Right forelimb (tissue), 1 donor: ENCODE results near the gene LUZP1.

Experiments used
- DNase-seq: peaks from one replicate; pipeline ENCODE4 v3.0.0-alpha.2; 2018

The LUZP1 gene

GRCh38 chr1:23150742-23151141 lies 17.9 kb downstream of the LUZP1 start:
- DNase-seq: no peak

GRCh38 chr1:23150125-23150524 lies 18.5 kb downstream of the LUZP1 start:
- no peak for DNase-seq

DNA sequence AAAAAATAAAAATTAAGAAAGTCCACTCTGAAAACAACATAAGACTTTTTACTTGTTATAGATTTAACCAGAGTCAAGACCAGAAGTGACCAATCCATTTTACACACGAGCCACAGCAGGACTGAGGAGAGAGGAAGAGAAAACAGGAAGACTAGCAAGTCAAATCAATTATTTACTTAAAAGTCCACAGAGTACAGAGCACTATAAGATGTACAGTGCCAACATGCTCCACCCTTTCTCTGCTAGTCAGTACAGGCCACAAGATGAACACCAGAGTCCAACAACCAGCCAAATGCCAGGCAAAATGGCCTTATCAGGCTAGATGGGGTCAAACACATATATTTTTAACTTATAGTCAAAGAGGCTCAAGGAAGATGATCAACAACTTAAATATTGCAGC lies 19.5 kb downstream of the LUZP1 start:
- DNase-seq: no peak

DNA sequence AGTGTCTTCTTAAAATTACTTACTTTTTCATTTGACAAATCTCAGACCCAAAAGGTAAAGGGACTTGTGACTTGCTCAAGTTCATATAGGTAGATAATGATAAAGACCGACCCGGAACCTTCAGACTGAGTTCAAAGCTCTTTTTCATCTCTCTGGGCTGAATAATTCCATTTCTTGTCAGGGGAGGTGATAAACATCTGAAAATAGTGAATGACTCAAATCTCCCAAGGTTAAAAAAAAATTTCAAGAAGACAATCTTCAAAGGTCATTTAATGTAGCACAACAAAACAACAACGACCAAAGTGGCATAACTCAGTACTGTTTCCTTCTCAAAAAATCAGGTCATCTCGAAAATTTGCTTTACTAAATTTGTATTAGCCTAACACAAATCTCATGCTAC lies 20.6 kb downstream of the LUZP1 start:
- no peak for DNase-seq

DNA sequence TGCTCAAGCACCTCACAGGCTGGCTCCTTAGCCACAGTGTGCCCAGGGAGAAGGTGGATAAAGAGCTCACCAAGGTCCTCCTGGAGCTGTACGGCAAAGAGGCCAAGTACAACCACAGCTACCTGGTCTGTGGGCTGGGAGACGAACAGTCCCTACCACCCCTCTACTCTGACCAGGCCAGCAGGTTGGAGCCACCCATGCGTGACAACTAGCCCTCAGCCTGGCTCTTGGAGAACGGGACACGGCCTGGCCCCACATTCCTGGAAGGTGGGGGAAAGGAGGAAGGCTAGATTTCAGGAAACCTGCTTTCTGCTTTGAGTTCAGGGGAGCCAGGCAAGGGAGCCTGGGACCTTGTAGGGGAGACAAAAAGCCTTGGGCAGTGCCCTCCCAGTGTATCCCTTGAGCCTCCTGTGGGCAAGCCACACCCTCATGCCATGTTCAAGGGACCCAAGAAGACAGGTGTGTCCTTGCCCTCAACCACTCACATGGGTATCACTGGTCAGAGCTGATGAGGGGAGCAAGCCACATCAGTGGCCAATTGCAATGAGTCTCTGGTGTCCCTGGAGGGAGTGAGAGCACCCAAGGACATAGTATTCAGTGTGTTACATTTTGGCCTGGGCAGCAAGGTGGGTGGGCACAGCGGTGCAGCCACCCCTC lies 27.6 kb downstream of the LUZP1 start:
- no peak for DNase-seq

- no peak for DNase-seq
These were observed 33.4 kb downstream of the LUZP1 start for GRCh38 chr1:23135268-23135667.

DNA sequence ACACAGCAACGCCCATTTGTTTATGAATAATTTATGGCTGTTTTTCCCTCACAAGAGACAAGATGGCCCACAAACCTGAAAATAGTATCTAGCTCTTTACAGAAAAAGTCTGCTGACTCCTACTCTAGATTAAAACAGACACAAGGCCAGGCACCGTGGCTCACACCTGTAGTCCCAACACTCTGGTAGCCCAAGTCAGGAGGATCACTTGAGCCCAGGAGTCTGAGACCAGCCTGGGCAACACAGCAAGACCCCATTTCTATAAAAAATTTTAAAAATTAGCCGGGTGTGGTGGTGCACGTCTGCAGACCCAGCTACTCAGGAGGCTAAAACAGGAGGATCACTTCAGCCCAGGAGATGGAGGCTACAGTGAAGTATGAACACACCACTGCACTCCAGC lies 34.6 kb downstream of the LUZP1 start:
- no peak for DNase-seq

DNA sequence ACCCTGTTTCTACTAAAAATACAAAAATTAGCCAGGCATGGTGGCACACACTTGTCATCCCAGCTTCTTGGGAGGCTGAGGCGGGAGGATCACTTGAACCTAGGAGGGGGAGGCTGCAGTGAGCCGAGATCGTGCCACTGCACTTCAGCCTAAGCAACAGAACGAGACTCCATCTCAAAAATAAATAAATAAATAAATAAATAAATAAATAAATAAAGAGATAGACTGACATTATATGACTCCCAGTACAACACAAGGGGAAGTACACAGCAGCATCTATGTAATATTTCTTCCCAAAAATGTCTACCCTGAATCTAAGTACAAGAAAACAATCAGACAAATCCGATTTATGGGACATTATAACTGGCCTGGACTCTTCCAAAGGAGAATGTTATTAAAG lies 35.1 kb downstream of the LUZP1 start:
- no peak for DNase-seq

DNA sequence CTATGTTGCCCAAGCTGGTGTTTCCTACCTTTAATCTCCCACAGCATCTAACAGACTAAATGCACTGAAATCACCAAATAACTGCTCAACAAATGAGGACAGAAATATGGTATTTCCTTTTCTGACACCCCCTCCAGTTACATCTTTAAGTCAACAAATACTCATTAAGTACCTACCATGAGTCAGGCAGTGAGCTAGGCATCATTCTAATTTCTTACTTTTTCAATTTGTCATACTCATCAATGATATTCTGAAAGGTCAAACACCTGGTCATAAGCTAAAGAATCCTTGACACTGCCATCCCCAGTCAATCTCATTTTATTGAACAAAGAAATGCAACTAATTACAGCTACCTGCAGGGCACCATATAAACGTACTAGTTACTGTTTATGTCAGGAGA lies 36.6 kb downstream of the LUZP1 start:
- no peak for DNase-seq

DNA sequence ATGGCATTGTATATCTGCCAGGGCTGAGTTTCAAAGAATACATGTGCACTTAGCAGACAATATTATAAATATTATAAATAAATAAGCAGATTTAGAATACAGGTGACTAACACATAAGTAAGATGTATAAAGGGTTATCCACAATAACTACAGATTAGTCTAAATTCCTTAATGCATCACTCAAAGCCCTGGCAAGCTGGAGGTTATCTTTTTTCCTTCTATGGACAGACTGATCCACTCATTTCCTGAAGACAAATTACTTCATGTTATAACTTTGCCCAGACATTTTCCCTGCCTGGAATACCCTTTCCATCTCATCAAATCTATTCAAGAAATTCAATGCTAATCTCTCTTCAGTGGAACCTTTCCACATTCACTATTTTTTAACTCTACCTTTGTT lies 38.8 kb downstream of the LUZP1 start:
- no peak for DNase-seq

DNA sequence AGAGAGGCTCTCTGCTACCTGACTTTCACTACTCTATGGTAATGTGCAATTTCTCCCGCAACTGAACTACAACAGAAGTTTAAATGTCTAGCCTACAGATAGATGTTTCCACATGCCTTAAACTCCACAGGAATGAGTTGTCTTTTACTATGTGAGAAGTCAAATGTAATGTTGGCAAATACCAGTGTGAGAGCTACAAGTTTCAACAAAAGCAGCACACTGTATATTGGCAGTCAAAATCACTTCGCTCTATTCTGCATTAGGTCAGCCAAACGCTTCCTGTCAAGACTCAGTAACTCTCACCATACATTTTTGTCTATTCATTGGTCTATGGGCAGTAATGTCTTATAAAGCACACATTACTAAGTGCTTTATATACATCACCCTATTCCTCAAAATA lies 41.9 kb downstream of the LUZP1 start:
- DNase-seq: no peak

GRCh38 chr1:23126200-23126599 lies 42.5 kb downstream of the LUZP1 start:
- DNase-seq: no peak

DNA sequence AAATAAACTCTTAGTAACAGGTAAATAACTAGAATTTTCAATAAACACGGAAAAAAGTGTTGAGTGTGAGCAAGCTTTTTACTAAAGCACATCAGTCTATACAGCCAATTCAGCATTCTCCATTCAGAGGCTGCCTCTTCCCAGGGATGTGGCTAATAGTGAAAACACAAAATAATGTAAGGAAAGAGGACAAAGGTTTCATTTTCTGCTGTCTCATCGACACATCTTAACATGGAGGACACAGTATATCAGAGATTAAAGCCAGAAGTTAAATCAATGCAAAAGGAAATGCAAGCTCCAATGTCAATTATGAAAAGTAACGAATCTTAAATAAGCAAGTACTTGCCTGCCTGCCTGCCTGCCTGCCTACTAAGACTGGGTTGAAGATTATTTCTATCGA lies 43.2 kb downstream of the LUZP1 start:
- DNase-seq: no peak

DNA sequence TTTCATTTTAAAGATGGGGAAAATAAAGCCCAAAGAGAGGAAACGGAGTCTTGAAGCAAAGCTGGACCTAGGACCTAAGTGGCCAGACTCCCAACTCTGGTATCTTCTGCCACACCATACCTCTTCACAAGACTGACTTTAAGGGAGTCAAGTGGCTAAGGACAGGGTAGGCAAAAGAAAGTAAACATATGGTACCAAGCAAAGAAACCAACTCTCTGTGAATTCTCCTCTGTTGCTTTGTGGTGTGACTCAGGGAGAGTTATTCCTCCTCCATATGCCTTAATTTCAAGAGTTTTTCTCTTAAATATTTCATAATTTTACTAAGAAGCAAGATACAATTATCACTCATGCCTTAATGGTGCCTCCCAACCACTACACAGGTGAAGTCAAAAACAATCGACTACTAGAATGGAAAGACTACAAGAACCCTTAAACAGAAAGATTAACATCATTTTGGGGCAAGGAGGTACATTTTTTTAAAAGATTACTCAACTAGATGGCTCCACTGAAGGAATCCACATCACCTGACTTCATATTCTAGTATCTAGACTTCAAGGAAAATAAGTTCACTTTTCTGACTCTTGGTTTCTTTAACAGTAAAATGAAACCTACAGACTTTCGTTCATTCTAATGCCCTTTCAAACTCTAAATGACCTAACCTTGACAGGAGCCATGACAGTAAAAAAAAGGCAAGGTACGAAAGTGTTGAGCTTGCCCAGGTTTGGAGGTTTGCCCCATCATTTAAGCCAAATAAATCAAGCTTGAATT lies 44.2 kb downstream of the LUZP1 start:
- DNase-seq: no peak

GRCh38 chr1:23123528-23123927 lies 45.1 kb downstream of the LUZP1 start:
- no peak for DNase-seq

DNA sequence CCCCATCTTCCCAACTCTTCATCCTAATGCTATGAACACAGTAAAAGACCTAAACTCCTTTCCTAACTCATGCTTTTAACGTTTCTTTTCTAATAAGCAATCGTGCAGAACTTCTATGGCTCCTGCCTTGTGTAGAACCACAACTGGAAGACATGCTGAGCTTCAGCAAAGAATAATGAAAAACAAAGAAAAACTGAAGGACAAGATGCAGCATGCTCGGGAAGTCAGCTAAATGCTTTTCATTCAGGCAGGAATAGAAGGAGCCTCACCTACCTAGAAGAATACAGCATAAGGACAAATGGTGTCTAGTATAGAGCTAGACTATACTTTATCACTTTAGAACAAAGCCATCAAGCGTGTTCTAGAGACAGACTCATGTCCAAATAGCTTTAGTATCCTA lies 45.9 kb downstream of the LUZP1 start:
- no peak for DNase-seq

DNA sequence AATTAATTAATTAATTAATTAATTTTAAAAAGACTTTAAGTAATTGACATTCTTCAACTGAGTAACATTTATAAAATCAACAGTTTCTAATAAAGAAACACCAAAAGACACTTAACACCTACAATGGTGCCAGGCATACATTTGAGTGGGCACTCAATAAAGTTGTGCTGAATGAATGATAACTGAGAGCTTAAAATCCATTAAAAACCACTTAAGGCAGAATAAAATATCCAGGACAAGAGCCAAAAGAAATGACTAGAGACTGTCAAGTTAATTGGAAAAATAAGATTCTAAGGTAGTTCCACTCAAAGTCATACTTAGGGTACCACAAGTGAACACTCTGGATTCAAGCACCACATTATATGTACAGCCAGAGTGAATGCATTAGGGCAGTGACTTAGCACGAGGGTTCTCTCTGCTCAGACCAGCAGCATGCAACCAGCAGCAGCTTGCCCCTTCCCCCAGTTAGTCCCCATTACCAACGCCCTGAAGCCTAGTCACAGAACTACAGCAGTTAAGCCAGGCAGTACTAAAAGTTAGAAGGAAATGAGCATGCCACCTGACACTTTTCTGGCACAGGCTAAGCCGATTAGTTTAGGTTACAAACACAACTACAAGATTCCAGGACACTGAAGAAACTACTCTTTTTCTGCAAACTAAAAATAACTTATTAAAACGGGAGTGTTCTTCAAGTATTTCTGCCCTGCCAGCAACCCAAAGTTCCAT lies 46.5 kb downstream of the LUZP1 start:
- DNase-seq: peak; percentile 59

GRCh38 chr1:23120383-23120782 lies 48.3 kb downstream of the LUZP1 start:
- no peak for DNase-seq

GRCh38 chr1:23118957-23119792 lies 49.5 kb downstream of the LUZP1 start:
- no peak for DNase-seq

- DNase-seq: no peak
These were observed 50.2 kb downstream of the LUZP1 start for GRCh38 chr1:23118407-23118806.

GRCh38 chr1:23116921-23117699 lies 51.5 kb downstream of the LUZP1 start:
- DNase-seq: no peak

DNA sequence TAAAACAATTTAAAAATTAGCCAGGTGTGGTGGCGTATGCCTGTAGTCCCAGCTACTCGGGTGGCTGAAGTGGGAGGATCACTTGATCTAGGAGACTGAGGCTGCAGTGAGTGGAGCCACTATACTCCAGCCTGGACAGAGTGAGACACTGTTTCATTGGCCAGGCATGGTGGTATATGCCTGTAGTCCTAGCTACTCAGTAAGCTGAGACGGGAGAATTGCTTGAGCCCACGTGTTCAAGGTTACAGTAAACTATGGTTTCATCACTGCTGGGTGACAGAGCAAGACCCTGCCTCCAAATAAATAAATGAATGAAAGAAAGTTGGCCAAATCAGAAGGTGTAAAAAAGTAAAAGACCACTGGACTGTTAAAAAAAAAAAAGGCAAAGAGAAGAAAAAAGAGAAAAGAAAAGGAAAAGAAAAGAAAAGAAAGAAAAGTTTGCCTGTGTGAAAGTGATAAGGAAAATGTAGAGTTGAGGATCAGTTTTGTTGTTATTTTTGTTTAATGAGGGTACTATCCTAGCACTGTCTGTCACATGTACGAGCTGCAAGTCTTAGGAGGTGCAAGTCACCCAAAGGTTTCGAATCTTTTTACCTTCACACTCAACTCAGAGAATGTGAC lies 52.3 kb downstream of the LUZP1 start:
- no peak for DNase-seq
